ENCODE data around the gene ITLN2. TPM values are rescaled to one million over a fixed set of nuclear protein-coding genes. Genes with fewer than 3 reads are reported as not detected.

The ITLN2 gene
- total and polyA plus RNA-seq, 2 of the 8 experiments (the other 6 are each of a cell fraction or from before 2014, with no cell fraction given), result 4.7 to 6.3 TPM

- FAIRE-seq, result no peak
- Histone ChIP-seq H2AFZ (ENCODE audit: low read length) (no peak overlapping the region), H3K4me2 (ENCODE audit: insufficient read depth in 1 of 2, low read depth in 2 of 2, low read length in 2 of 2) (no peak overlapping the region)
- TF ChIP-seq CBX8 (IDR thresholded peaks at IDR 0.05; ENCODE audit: borderline replicate concordance, low read depth, low read length), result no peak
- TF ChIP-seq NANOG (IDR thresholded peaks at IDR 0.05; ENCODE audit: insufficient read depth, low read depth, low read length, poor library complexity, severe bottlenecking), result no peak
- TF ChIP-seq CBX5 (IDR thresholded peaks at IDR 0.05; ENCODE audit: low read depth, low read length), result no peak
- TF ChIP-seq CEBPB (IDR thresholded peaks at IDR 0.05; ENCODE audit: low read depth, low read length), result no peak
- TF ChIP-seq POLR2A (IDR thresholded peaks at IDR 0.05; ENCODE audit: control extremely low read depth in 1 of 2, low read depth in 2 of 2, low read length in 2 of 2), result no peak
- TF ChIP-seq HDAC6 (IDR thresholded peaks at IDR 0.05; ENCODE audit: low read depth, low read length), result no peak
- TF ChIP-seq, protein P1, sequence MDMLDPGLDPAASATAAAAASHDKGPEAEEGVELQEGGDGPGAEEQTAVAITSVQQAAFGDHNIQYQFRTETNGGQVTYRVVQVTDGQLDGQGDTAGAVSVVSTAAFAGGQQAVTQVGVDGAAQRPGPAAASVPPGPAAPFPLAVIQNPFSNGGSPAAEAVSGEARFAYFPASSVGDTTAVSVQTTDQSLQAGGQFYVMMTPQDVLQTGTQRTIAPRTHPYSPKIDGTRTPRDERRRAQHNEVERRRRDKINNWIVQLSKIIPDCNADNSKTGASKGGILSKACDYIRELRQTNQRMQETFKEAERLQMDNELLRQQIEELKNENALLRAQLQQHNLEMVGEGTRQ (IDR thresholded peaks at IDR 0.05; ENCODE audit: low read length), result no peak
- TF ChIP-seq, protein P2, sequence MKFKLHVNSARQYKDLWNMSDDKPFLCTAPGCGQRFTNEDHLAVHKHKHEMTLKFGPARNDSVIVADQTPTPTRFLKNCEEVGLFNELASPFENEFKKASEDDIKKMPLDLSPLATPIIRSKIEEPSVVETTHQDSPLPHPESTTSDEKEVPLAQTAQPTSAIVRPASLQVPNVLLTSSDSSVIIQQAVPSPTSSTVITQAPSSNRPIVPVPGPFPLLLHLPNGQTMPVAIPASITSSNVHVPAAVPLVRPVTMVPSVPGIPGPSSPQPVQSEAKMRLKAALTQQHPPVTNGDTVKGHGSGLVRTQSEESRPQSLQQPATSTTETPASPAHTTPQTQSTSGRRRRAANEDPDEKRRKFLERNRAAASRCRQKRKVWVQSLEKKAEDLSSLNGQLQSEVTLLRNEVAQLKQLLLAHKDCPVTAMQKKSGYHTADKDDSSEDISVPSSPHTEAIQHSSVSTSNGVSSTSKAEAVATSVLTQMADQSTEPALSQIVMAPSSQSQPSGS (IDR thresholded peaks at IDR 0.05; ENCODE audit: low read length), result no peak
- no peak for TF ChIP-seq CTBP2 (IDR thresholded peaks at IDR 0.05; ENCODE audit: borderline replicate concordance, insufficient read depth, insufficient read length, low read length)
Measured at GRCh38 chr1:160924791-160925651, 29.6 kb downstream of the ITLN2 start.

More at GRCh38 chr1:160924791-160925651, 29.6 kb downstream of the ITLN2 start:
- ChIA-PET CTCF (ENCODE audit: partially characterized antibody) (interaction anchor here (0.8 to 1.5 kb wide), 5 partner anchors 18 to 144 kb away, joined by 3 to 5 read pairs (median 3); no protein-coding TSS in a partner anchor), POLR2A (ENCODE audit: partially characterized antibody) (interaction anchor here (0.6 kb wide), 1 partner anchor 386 kb away, joined by 4 read pairs; no protein-coding TSS in a partner anchor)
- H3K4ac ChIP-seq (replicated peaks; ENCODE audit: insufficient read length, low read depth, low read length), result no peak overlapping the region
- H2BK15ac ChIP-seq (ENCODE audit: low read length), result no peak overlapping the region
- H3K9ac ChIP-seq (replicated peaks in 1 of 4; ENCODE audit: extremely low read depth in 1 of 4, low read depth in 3 of 4, low read length in 3 of 4), result no peak overlapping the region
- H3K27me3 ChIP-seq (replicated peaks in 1 of 4; ENCODE audit: control insufficient read depth in 3 of 4, extremely low read depth in 1 of 4, insufficient read depth in 3 of 4, low read length in 3 of 4), result no peaks in the 10 kb centered on the region
- H3K79me1 ChIP-seq (ENCODE audit: low read depth, low read length), result no peaks in the 10 kb centered on the region
- no peak overlapping the region for H4K8ac ChIP-seq (ENCODE audit: extremely low read depth, insufficient read depth, low read length)
- no peaks in the 10 kb centered on the region for H3K23me2 ChIP-seq (ENCODE audit: low read depth, low read length)
- H3K79me2 ChIP-seq (ENCODE audit: control insufficient read depth in 1 of 2, insufficient read depth in 2 of 2, low read length in 2 of 2), result no peaks in the 10 kb centered on the region
- no peak overlapping the region for H2AK5ac ChIP-seq (ENCODE audit: low read depth, low read length)
- no peak overlapping the region for H2BK20ac ChIP-seq (ENCODE audit: low read length)
- H4K91ac ChIP-seq (replicated peaks; ENCODE audit: insufficient read length, low read length), result no peak overlapping the region
- H2BK5ac ChIP-seq (ENCODE audit: low read depth, low read length), result no peak overlapping the region
- no peak overlapping the region for H4K5ac ChIP-seq (ENCODE audit: insufficient read length, low read depth, low read length)
- no peak for DNase-seq (ENCODE audit: low read depth in 1 of 2, low spot score in 2 of 2)
- H2BK120ac ChIP-seq (replicated peaks; ENCODE audit: low read depth, low read length), result no peak overlapping the region
- H4K20me1 ChIP-seq (replicated peaks in 1 of 2; ENCODE audit: control insufficient read depth in 1 of 2, insufficient read depth in 2 of 2, low read length in 2 of 2), result no peaks in the 10 kb centered on the region
- no peak overlapping the region for H3K4me3 ChIP-seq (ENCODE audit: extremely low read depth in 1 of 4, insufficient read depth in 2 of 4, low read depth in 3 of 4, low read length in 4 of 4)
- H3K4me1 ChIP-seq (replicated peaks in 1 of 4; ENCODE audit: control insufficient read depth in 3 of 4, insufficient read depth in 4 of 4, low read length in 3 of 4), result no peaks in the 10 kb centered on the region
- no peak overlapping the region for H3K18ac ChIP-seq (ENCODE audit: extremely low read depth, low read length)
- no peaks in the 10 kb centered on the region for H3K36me3 ChIP-seq (ENCODE audit: control insufficient read depth in 2 of 4, insufficient read depth in 4 of 4, low read length in 3 of 4)
- 95% methylated on average over 7 of the region's 7 CpGs; no CpG with 5 or more reads in 1 of the 2 experiments for WGBS, 2 experiments (ENCODE audit: extremely low coverage in 1 of 2, insufficient coverage in 1 of 2, insufficient read length in 1 of 2, insufficient replicate concordance in 2 of 2, low coverage in 1 of 2, low lambda C conversion rate in 2 of 2, missing lambda C conversion rate in 1 of 2)
- no peak overlapping the region for H3K56ac ChIP-seq (replicated peaks; ENCODE audit: insufficient read length, low read depth, low read length)
- no peak overlapping the region for H2BK12ac ChIP-seq (ENCODE audit: low read depth, low read length)
- peaks cover 6 to 9% of the 10 kb centered on the region in 2 experiments; a peak in 2 of 4 replicates for H3K9me3 ChIP-seq (ENCODE audit: insufficient read depth in 2 of 2, low read depth in 1 of 2, low read length in 1 of 2)
- no peak overlapping the region for H3K27ac ChIP-seq (ENCODE audit: low read depth, low read length)
- H3K23ac ChIP-seq (ENCODE audit: insufficient read length), result no peak overlapping the region
- no peak overlapping the region for H3K14ac ChIP-seq (ENCODE audit: insufficient read length)

Measured in H1 (cell line).